Measurements from ENCODE around the gene FABP6. TPM values are rescaled to one million over a fixed set of nuclear protein-coding genes. Genes with fewer than 3 reads are reported as not detected.
A peak's percentile ranks its signal among the peaks of the same experiment; 100 is the strongest.

FABP6 gene
- total RNA-seq, 3 donors from 2014 or later = not detected

GRCh38 chr5:160197341-160198144 is 31.8 kb upstream of the FABP6 start:
- no peaks in the 10 kb centered on the region for H3K27me3 ChIP-seq
- no peaks in the 10 kb centered on the region for H3K9me3 ChIP-seq
- intact Hi-C loops (cut with DNase I; ENCODE audit: low total_unique reads) = loop anchor here (2.0 kb wide), 1 partner anchor 151 kb away; no protein-coding TSS in a partner anchor
- peaks cover 0 to 6% of the 10 kb centered on the region in 2 donors for H3K4me1 ChIP-seq
- H3K4me3 ChIP-seq = no peak overlapping the region
- no peak for DNase-seq (ENCODE audit: low spot score in 2 of 2)
- no peak overlapping the region for H3K27ac ChIP-seq
- TF ChIP-seq CTCF (IDR thresholded peaks at IDR 0.05) (no peak), POLR2AphosphoS5 (IDR thresholded peaks at IDR 0.05) (no peak), POLR2A (IDR thresholded peaks at IDR 0.05) (no peak)
- H3K36me3 ChIP-seq = no peaks in the 10 kb centered on the region

GRCh38 chr5:160198146-160198545 is 31.2 kb upstream of the FABP6 start:
- H3K27me3 ChIP-seq = no peaks in the 10 kb centered on the region
- no peak overlapping the region for H3K4me3 ChIP-seq
- intact Hi-C loops (cut with DNase I; ENCODE audit: low total_unique reads) = loop anchor here (2.0 kb wide), 1 partner anchor 151 kb away; no protein-coding TSS in a partner anchor
- peaks cover 0 to 6% of the 10 kb centered on the region in 2 donors for H3K4me1 ChIP-seq
- DNase-seq (ENCODE audit: low spot score in 2 of 2) = no peak
- H3K27ac ChIP-seq = no peak overlapping the region
- TF ChIP-seq POLR2A (IDR thresholded peaks at IDR 0.05) = no peak
- TF ChIP-seq CTCF (IDR thresholded peaks at IDR 0.05) = no peak
- TF ChIP-seq POLR2AphosphoS5 (IDR thresholded peaks at IDR 0.05) = no peak
- no peaks in the 10 kb centered on the region for H3K9me3 ChIP-seq
- H3K36me3 ChIP-seq = no peaks in the 10 kb centered on the region

- H3K4me1 ChIP-seq = peaks cover 0 to 6% of the 10 kb centered on the region in 2 donors
- no peak overlapping the region for H3K27ac ChIP-seq
- peak overlapping the region in 2 of 3 donors; percentile 46 to 69 for H3K4me3 ChIP-seq
- TF ChIP-seq CTCF (IDR thresholded peaks at IDR 0.05) = peak in 1 of 3 donors; percentile 50
- TF ChIP-seq POLR2A (IDR thresholded peaks at IDR 0.05) = no peak
- no peak for TF ChIP-seq POLR2AphosphoS5 (IDR thresholded peaks at IDR 0.05)
- H3K36me3 ChIP-seq = no peaks in the 10 kb centered on the region
- no peak for DNase-seq (ENCODE audit: low spot score in 2 of 2)
- H3K27me3 ChIP-seq = no peaks in the 10 kb centered on the region
- intact Hi-C loops (cut with DNase I; ENCODE audit: low total_unique reads) = loop anchor here (2.0 kb wide), 1 partner anchor 150 kb away; no protein-coding TSS in a partner anchor
- no peaks in the 10 kb centered on the region for H3K9me3 ChIP-seq
Observed at GRCh38 chr5:160198841-160199409, 30.4 kb upstream of the FABP6 start.

- peak; percentile 56 to 58 for DNase-seq (ENCODE audit: low spot score in 2 of 2)
- H3K9me3 ChIP-seq = no peaks in the 10 kb centered on the region
- peak overlapping the region; percentile 21 to 69 (median 46) for H3K4me3 ChIP-seq
- TF ChIP-seq POLR2AphosphoS5 (IDR thresholded peaks at IDR 0.05) (no peak), POLR2A (IDR thresholded peaks at IDR 0.05) (no peak), CTCF (IDR thresholded peaks at IDR 0.05) (peak in 2 of 3 donors; percentile 52 to 97)
- H3K27me3 ChIP-seq = no peaks in the 10 kb centered on the region
- no peak overlapping the region for H3K27ac ChIP-seq
- no peaks in the 10 kb centered on the region for H3K36me3 ChIP-seq
- intact Hi-C loops (cut with DNase I; ENCODE audit: low total_unique reads) = loop anchor here (2.0 kb wide), 1 partner anchor 149 kb away; no protein-coding TSS in a partner anchor
- peaks cover 0 to 6% of the 10 kb centered on the region in 2 donors for H3K4me1 ChIP-seq
Observed at GRCh38 chr5:160199410-160199911, 29.8 kb upstream of the FABP6 start.

GRCh38 chr5:160207061-160207460 is 22.2 kb upstream of the FABP6 start:
- intact Hi-C loops (cut with DNase I; ENCODE audit: low total_unique reads) = no loop called here
- Histone ChIP-seq H3K4me1 (no peaks in the 10 kb centered on the region), H3K36me3 (no peaks in the 10 kb centered on the region), H3K4me3 (no peak overlapping the region), H3K27me3 (no peaks in the 10 kb centered on the region), H3K27ac (no peak overlapping the region), H3K9me3 (no peaks in the 10 kb centered on the region)
- no peak for DNase-seq (ENCODE audit: low spot score in 2 of 2)
- TF ChIP-seq POLR2AphosphoS5 (IDR thresholded peaks at IDR 0.05) = no peak
- TF ChIP-seq POLR2A (IDR thresholded peaks at IDR 0.05) = no peak
- no peak for TF ChIP-seq CTCF (IDR thresholded peaks at IDR 0.05)
